ENCODE data around the gene FBXW8.
A peak's percentile ranks its signal among the peaks of the same experiment; 100 is the strongest.

FBXW8 gene

GRCh38 chr12:117010693-117011451, 100.1 kb downstream of the FBXW8 start:
- no peak for DNase-seq (ENCODE audit: low read depth)
- Histone ChIP-seq H3K4me3 (ENCODE audit: low read length) (no peak overlapping the region), H3K4me1 (ENCODE audit: control insufficient read depth, insufficient read depth, low read length) (peaks cover 32% of the 10 kb centered on the region), H3K27me3 (replicated peaks; ENCODE audit: control insufficient read depth, insufficient read depth, low read length) (no peaks in the 10 kb centered on the region), H3K36me3 (ENCODE audit: control insufficient read depth, insufficient read depth, low read length, severe bottlenecking) (peaks cover 40% of the 10 kb centered on the region), H3K9ac (ENCODE audit: low read length) (peak overlapping the region; percentile 11), H3K9me3 (ENCODE audit: control insufficient read depth, low read length) (peaks cover 21% of the 10 kb centered on the region)

- H3K27me3 ChIP-seq (replicated peaks; ENCODE audit: control insufficient read depth, insufficient read depth, low read length): no peaks in the 10 kb centered on the region
- H3K9me3 ChIP-seq (ENCODE audit: control insufficient read depth, low read length): peaks cover 21% of the 10 kb centered on the region
- peak overlapping the region; percentile 62 for H3K4me3 ChIP-seq (ENCODE audit: low read length)
- H3K36me3 ChIP-seq (ENCODE audit: control insufficient read depth, insufficient read depth, low read length, severe bottlenecking): peaks cover 39% of the 10 kb centered on the region
- H3K4me1 ChIP-seq (ENCODE audit: control insufficient read depth, insufficient read depth, low read length): peaks cover 32% of the 10 kb centered on the region
- DNase-seq (ENCODE audit: low read depth): peak; percentile 54
- peak overlapping the region; percentile 49 for H3K9ac ChIP-seq (ENCODE audit: low read length)
Measured at GRCh38 chr12:117011988-117012805, 101.4 kb downstream of the FBXW8 start.

- DNase-seq (ENCODE audit: low read depth): no peak
- H3K4me1 ChIP-seq (ENCODE audit: control insufficient read depth, insufficient read depth, low read length): peaks cover 32% of the 10 kb centered on the region
- H3K4me3 ChIP-seq (ENCODE audit: low read length): no peak overlapping the region
- peaks cover 21% of the 10 kb centered on the region for H3K9me3 ChIP-seq (ENCODE audit: control insufficient read depth, low read length)
- no peaks in the 10 kb centered on the region for H3K27me3 ChIP-seq (replicated peaks; ENCODE audit: control insufficient read depth, insufficient read depth, low read length)
- H3K36me3 ChIP-seq (ENCODE audit: control insufficient read depth, insufficient read depth, low read length, severe bottlenecking): peaks cover 39% of the 10 kb centered on the region
- H3K9ac ChIP-seq (ENCODE audit: low read length): no peak overlapping the region
Measured at GRCh38 chr12:117013726-117014125, 103.0 kb downstream of the FBXW8 start.

GRCh38 chr12:117014342-117014887, 103.7 kb downstream of the FBXW8 start:
- peak overlapping the region; percentile 13 for H3K4me3 ChIP-seq (ENCODE audit: low read length)
- no peak for DNase-seq (ENCODE audit: low read depth)
- no peak overlapping the region for H3K9ac ChIP-seq (ENCODE audit: low read length)
- no peaks in the 10 kb centered on the region for H3K27me3 ChIP-seq (replicated peaks; ENCODE audit: control insufficient read depth, insufficient read depth, low read length)
- peaks cover 21% of the 10 kb centered on the region for H3K9me3 ChIP-seq (ENCODE audit: control insufficient read depth, low read length)
- peaks cover 32% of the 10 kb centered on the region for H3K4me1 ChIP-seq (ENCODE audit: control insufficient read depth, insufficient read depth, low read length)
- H3K36me3 ChIP-seq (ENCODE audit: control insufficient read depth, insufficient read depth, low read length, severe bottlenecking): peaks cover 40% of the 10 kb centered on the region

GRCh38 chr12:117015811-117016210, 105.1 kb downstream of the FBXW8 start:
- no peak for DNase-seq (ENCODE audit: low read depth)
- Histone ChIP-seq H3K9ac (ENCODE audit: low read length) (no peak overlapping the region), H3K27me3 (replicated peaks; ENCODE audit: control insufficient read depth, insufficient read depth, low read length) (no peaks in the 10 kb centered on the region), H3K9me3 (ENCODE audit: control insufficient read depth, low read length) (peaks cover 21% of the 10 kb centered on the region), H3K4me1 (ENCODE audit: control insufficient read depth, insufficient read depth, low read length) (peaks cover 24% of the 10 kb centered on the region), H3K4me3 (ENCODE audit: low read length) (no peak overlapping the region), H3K36me3 (ENCODE audit: control insufficient read depth, insufficient read depth, low read length, severe bottlenecking) (peaks cover 43% of the 10 kb centered on the region)

GRCh38 chr12:117017807-117018206, 107.1 kb downstream of the FBXW8 start:
- H3K4me1 ChIP-seq (ENCODE audit: control insufficient read depth, insufficient read depth, low read length): peaks cover 7% of the 10 kb centered on the region
- H3K4me3 ChIP-seq (ENCODE audit: low read length): no peak overlapping the region
- peaks cover 21% of the 10 kb centered on the region for H3K9me3 ChIP-seq (ENCODE audit: control insufficient read depth, low read length)
- H3K9ac ChIP-seq (ENCODE audit: low read length): no peak overlapping the region
- H3K36me3 ChIP-seq (ENCODE audit: control insufficient read depth, insufficient read depth, low read length, severe bottlenecking): peaks cover 49% of the 10 kb centered on the region
- H3K27me3 ChIP-seq (replicated peaks; ENCODE audit: control insufficient read depth, insufficient read depth, low read length): no peaks in the 10 kb centered on the region
- DNase-seq (ENCODE audit: low read depth): no peak

GRCh38 chr12:117018276-117018675, 107.5 kb downstream of the FBXW8 start:
- Histone ChIP-seq H3K9me3 (ENCODE audit: control insufficient read depth, low read length) (peaks cover 21% of the 10 kb centered on the region), H3K27me3 (replicated peaks; ENCODE audit: control insufficient read depth, insufficient read depth, low read length) (no peaks in the 10 kb centered on the region), H3K9ac (ENCODE audit: low read length) (no peak overlapping the region), H3K36me3 (ENCODE audit: control insufficient read depth, insufficient read depth, low read length, severe bottlenecking) (peaks cover 53% of the 10 kb centered on the region), H3K4me1 (ENCODE audit: control insufficient read depth, insufficient read depth, low read length) (peaks cover 2% of the 10 kb centered on the region), H3K4me3 (ENCODE audit: low read length) (no peak overlapping the region)
- DNase-seq (ENCODE audit: low read depth): no peak

GRCh38 chr12:117018685-117019084, 107.9 kb downstream of the FBXW8 start:
- H3K4me3 ChIP-seq (ENCODE audit: low read length): no peak overlapping the region
- H3K36me3 ChIP-seq (ENCODE audit: control insufficient read depth, insufficient read depth, low read length, severe bottlenecking): peaks cover 57% of the 10 kb centered on the region
- H3K9ac ChIP-seq (ENCODE audit: low read length): no peak overlapping the region
- H3K4me1 ChIP-seq (ENCODE audit: control insufficient read depth, insufficient read depth, low read length): no peaks in the 10 kb centered on the region
- no peak for DNase-seq (ENCODE audit: low read depth)
- no peaks in the 10 kb centered on the region for H3K27me3 ChIP-seq (replicated peaks; ENCODE audit: control insufficient read depth, insufficient read depth, low read length)
- H3K9me3 ChIP-seq (ENCODE audit: control insufficient read depth, low read length): peaks cover 20% of the 10 kb centered on the region

- Histone ChIP-seq H3K27me3 (replicated peaks; ENCODE audit: control insufficient read depth, insufficient read depth, low read length) (no peaks in the 10 kb centered on the region), H3K4me1 (ENCODE audit: control insufficient read depth, insufficient read depth, low read length) (no peaks in the 10 kb centered on the region), H3K9ac (ENCODE audit: low read length) (no peak overlapping the region), H3K36me3 (ENCODE audit: control insufficient read depth, insufficient read depth, low read length, severe bottlenecking) (peaks cover 58% of the 10 kb centered on the region), H3K4me3 (ENCODE audit: low read length) (no peak overlapping the region), H3K9me3 (ENCODE audit: control insufficient read depth, low read length) (peaks cover 10% of the 10 kb centered on the region)
- no peak for DNase-seq (ENCODE audit: low read depth)
Measured at GRCh38 chr12:117019866-117020265, 109.1 kb downstream of the FBXW8 start.

- H3K4me3 ChIP-seq (ENCODE audit: low read length): no peak overlapping the region
- DNase-seq (ENCODE audit: low read depth): no peak
Measured at GRCh38 chr12:117020536-117021220, 109.9 kb downstream of the FBXW8 start.

GRCh38 chr12:117022465-117022864, 111.7 kb downstream of the FBXW8 start:
- no peak for DNase-seq (ENCODE audit: low read depth)
- Histone ChIP-seq H3K36me3 (ENCODE audit: control insufficient read depth, insufficient read depth, low read length, severe bottlenecking) (peaks cover 55% of the 10 kb centered on the region), H3K9me3 (ENCODE audit: control insufficient read depth, low read length) (no peaks in the 10 kb centered on the region), H3K4me1 (ENCODE audit: control insufficient read depth, insufficient read depth, low read length) (no peaks in the 10 kb centered on the region), H3K27me3 (replicated peaks; ENCODE audit: control insufficient read depth, insufficient read depth, low read length) (no peaks in the 10 kb centered on the region), H3K9ac (ENCODE audit: low read length) (no peak overlapping the region), H3K4me3 (ENCODE audit: low read length) (no peak overlapping the region)

More at GRCh38 chr12:117020536-117021220, 109.9 kb downstream of the FBXW8 start:
- Histone ChIP-seq H3K36me3 (ENCODE audit: control insufficient read depth, insufficient read depth, low read length, severe bottlenecking) (peaks cover 57% of the 10 kb centered on the region), H3K4me1 (ENCODE audit: control insufficient read depth, insufficient read depth, low read length) (no peaks in the 10 kb centered on the region), H3K9ac (ENCODE audit: low read length) (no peak overlapping the region), H3K9me3 (ENCODE audit: control insufficient read depth, low read length) (peaks cover 2% of the 10 kb centered on the region), H3K27me3 (replicated peaks; ENCODE audit: control insufficient read depth, insufficient read depth, low read length) (no peaks in the 10 kb centered on the region)
